ENCODE data around the gene MAPK8IP3.

- no peak for TF ChIP-seq REST (IDR thresholded peaks at IDR 0.05; ENCODE audit: low read depth)
- no peak for TF ChIP-seq RAD21 (IDR thresholded peaks at IDR 0.05; ENCODE audit: low read depth)
- TF ChIP-seq EP300 (IDR thresholded peaks at IDR 0.05; ENCODE audit: borderline replicate concordance): no peak
Observed at GRCh38 chr16:1752853-1753252, 46.9 kb downstream of the MAPK8IP3 start.
